ENCODE measurements around the gene FAM199X. TPM values are rescaled to one million over a fixed set of nuclear protein-coding genes. Genes with fewer than 3 reads are reported as not detected.
A peak's percentile ranks its signal among the peaks of the same experiment; 100 is the strongest.

Gene FAM199X
- polyA plus RNA-seq, 1 experiment: 2.5 TPM

DNA sequence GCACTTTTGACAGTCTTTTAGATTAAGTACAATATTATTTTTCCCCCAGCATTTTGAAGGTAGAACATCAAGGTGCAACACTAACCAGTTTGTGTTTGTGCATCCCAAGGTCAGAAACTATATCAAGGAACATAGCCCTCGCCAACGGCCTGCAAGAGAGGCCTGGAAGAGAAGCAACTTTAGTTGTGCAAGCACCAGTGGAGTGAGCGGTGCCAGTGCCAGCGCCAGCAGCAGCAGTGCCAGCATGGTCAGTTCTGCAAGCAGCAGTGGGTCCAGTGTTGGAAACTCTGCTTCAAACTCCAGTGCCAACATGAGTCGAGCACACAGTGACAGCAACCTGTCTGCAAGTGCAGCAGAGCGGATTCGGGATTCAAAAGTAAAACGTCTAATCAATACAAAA lies 21.7 kb downstream of the FAM199X start:
- TF ChIP-seq, protein P1, sequence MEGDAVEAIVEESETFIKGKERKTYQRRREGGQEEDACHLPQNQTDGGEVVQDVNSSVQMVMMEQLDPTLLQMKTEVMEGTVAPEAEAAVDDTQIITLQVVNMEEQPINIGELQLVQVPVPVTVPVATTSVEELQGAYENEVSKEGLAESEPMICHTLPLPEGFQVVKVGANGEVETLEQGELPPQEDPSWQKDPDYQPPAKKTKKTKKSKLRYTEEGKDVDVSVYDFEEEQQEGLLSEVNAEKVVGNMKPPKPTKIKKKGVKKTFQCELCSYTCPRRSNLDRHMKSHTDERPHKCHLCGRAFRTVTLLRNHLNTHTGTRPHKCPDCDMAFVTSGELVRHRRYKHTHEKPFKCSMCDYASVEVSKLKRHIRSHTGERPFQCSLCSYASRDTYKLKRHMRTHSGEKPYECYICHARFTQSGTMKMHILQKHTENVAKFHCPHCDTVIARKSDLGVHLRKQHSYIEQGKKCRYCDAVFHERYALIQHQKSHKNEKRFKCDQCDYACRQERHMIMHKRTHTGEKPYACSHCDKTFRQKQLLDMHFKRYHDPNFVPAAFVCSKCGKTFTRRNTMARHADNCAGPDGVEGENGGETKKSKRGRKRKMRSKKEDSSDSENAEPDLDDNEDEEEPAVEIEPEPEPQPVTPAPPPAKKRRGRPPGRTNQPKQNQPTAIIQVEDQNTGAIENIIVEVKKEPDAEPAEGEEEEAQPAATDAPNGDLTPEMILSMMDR (IDR thresholded peaks at IDR 0.05; ENCODE audit: insufficient read depth, low read depth, low read length): no peak
- no peaks in the 10 kb centered on the region for H3K27me3 ChIP-seq (ENCODE audit: control insufficient read depth, insufficient read depth, low read length)
- no peak for DNase-seq (ENCODE audit: low read depth)
- ChIA-PET CTCF (no interaction called here), POLR2A (no interaction called here)
- peaks cover 5% of the 10 kb centered on the region for H3K36me3 ChIP-seq (ENCODE audit: control insufficient read depth, insufficient read depth, low read length)
- no peak overlapping the region for H3K4me3 ChIP-seq (ENCODE audit: low read depth, low read length)

DNA sequence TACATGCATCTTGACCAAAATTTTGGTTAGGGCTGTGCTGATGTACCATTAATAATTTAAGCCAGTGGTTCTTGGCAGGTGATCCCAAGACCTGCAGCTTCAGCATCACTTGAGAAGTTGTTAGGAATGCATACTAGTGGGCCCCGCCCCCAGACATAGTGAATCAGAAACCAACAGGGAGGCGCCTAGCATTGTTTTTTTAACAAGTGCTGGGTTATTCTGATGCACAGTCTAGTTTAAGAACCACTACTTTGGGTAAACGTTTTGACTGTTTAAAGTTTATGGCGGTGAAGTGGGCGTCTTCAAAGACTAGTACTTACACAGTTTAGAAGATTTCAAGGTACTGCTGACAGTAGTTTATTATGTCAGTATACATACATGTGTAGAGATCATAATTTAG lies 23.6 kb downstream of the FAM199X start:
- ChIA-PET CTCF (interaction anchor here (0.8 kb wide), 2 partner anchors 9 to 15 kb away, joined by 3 to 4 read pairs; no protein-coding TSS in a partner anchor), POLR2A (no interaction called here)
- TF ChIP-seq, protein P1 (IDR thresholded peaks at IDR 0.05; ENCODE audit: insufficient read depth, low read depth, low read length): no peak
- H3K4me3 ChIP-seq (ENCODE audit: low read depth, low read length): no peak overlapping the region
- H3K36me3 ChIP-seq (ENCODE audit: control insufficient read depth, insufficient read depth, low read length): peaks cover 5% of the 10 kb centered on the region
- DNase-seq (ENCODE audit: low read depth): no peak
- no peaks in the 10 kb centered on the region for H3K27me3 ChIP-seq (ENCODE audit: control insufficient read depth, insufficient read depth, low read length)

- no peak for DNase-seq (ENCODE audit: low read depth)
Observed at GRCh38 chrX:104193485-104193884, 27.2 kb downstream of the FAM199X start.

DNA sequence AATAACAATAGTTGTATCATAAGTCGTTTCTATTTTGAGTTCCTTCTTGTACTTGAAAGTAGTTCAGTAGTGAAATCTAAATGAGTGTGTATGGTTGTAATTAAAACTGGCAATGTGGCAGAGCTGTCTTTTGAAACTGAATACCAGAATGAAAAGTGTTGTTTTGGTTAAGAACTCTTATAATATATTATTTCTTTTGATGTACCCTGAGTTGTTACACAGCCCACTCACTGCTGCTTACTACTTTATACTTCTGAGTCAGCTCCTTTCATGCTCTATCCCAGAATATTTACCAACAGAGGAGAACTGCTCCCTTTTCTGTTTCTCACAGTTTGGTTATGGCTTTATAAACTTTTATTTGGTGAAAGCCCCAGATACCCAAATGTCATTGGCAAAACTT lies 28.8 kb downstream of the FAM199X start:
- Histone ChIP-seq H3K27me3 (ENCODE audit: control insufficient read depth, insufficient read depth, low read length) (no peaks in the 10 kb centered on the region), H3K4me3 (ENCODE audit: low read depth, low read length) (no peak overlapping the region), H3K36me3 (ENCODE audit: control insufficient read depth, insufficient read depth, low read length) (peaks cover 1% of the 10 kb centered on the region)
- CTCF ChIA-PET: interaction anchor here (0.8 to 1.9 kb wide), 11 partner anchors 9 to 103 kb away, joined by 3 to 7 read pairs (median 3); partner anchors contain the start of gene SLC25A53
- TF ChIP-seq, protein P1 (IDR thresholded peaks at IDR 0.05; ENCODE audit: insufficient read depth, low read depth, low read length): no peak
- POLR2A ChIA-PET: no interaction called here
- no peak for DNase-seq (ENCODE audit: low read depth)

More at GRCh38 chrX:104193485-104193884, 27.2 kb downstream of the FAM199X start:
- POLR2A ChIA-PET: no interaction called here
- Histone ChIP-seq H3K4me3 (ENCODE audit: low read depth, low read length) (no peak overlapping the region), H3K36me3 (ENCODE audit: control insufficient read depth, insufficient read depth, low read length) (peaks cover 3% of the 10 kb centered on the region), H3K27me3 (ENCODE audit: control insufficient read depth, insufficient read depth, low read length) (no peaks in the 10 kb centered on the region)
- CTCF ChIA-PET: no interaction called here
- TF ChIP-seq, protein P1 (IDR thresholded peaks at IDR 0.05; ENCODE audit: insufficient read depth, low read depth, low read length): no peak

DNA sequence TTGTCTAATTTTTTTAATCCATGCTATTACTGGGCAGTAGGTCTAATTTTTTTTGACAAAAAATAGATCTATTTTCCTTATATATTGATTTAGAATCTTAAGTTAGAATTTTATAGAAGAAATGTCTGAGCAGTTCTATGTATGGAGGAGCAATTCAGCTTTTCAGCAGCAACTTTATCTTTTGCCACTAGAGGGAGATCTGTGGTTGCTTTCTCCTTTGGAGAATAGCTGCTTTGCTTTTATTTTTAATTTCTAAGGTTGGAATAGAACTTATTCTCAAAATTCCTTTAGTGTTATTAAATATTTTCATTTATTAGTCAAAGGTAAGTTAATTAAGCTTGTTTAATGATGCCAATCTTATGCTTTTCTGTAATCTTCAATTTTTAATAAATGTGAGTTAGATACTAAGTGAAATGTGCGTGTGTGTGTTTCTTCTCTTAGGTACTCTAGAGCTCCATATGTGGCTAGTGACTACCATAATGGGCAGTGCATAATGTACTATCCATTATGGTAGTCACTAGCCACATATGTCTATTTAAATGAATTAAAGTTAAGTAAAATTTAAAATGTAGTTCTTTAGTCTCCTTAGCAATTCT lies 29.3 kb downstream of the FAM199X start:
- no peak for DNase-seq (ENCODE audit: low read depth)
- Histone ChIP-seq H3K27me3 (ENCODE audit: control insufficient read depth, insufficient read depth, low read length) (no peaks in the 10 kb centered on the region), H3K36me3 (ENCODE audit: control insufficient read depth, insufficient read depth, low read length) (peaks cover 1% of the 10 kb centered on the region), H3K4me3 (ENCODE audit: low read depth, low read length) (no peak overlapping the region)
- ChIA-PET POLR2A (no interaction called here), CTCF (interaction anchor here (0.8 to 1.9 kb wide), 11 partner anchors 9 to 102 kb away, joined by 3 to 7 read pairs (median 3); partner anchors contain the start of gene SLC25A53)
- TF ChIP-seq, protein P1 (IDR thresholded peaks at IDR 0.05; ENCODE audit: insufficient read depth, low read depth, low read length): peak; percentile 68

All from BJ (cell line).